ENCODE results near the gene ATP11A.

ATP11A gene

GRCh38 chr13:112896736-112897602 lies 207.1 kb downstream of the ATP11A start:
- DNase-seq, result no peak

DNA sequence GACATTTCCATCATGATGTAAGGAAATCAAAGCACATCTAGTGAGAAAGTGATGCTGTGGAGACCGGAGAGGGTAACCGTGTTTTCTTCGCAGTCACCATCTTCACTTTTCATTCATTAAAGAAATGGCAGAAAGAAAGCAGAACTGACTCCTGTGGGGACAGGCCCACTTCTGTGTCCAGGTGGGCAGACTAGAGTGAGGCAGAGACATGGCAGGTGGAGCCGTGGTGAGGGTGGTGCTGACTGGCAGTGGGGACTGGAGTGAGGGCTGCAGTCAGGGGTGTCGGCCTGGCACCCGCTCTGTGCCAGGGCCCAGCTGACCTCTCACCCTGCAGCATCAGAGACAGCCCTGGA lies 207.7 kb downstream of the ATP11A start:
- DNase-seq, result no peak

- DNase-seq, result no peak
Measured at GRCh38 chr13:112897956-112898620, 208.2 kb downstream of the ATP11A start.

DNA sequence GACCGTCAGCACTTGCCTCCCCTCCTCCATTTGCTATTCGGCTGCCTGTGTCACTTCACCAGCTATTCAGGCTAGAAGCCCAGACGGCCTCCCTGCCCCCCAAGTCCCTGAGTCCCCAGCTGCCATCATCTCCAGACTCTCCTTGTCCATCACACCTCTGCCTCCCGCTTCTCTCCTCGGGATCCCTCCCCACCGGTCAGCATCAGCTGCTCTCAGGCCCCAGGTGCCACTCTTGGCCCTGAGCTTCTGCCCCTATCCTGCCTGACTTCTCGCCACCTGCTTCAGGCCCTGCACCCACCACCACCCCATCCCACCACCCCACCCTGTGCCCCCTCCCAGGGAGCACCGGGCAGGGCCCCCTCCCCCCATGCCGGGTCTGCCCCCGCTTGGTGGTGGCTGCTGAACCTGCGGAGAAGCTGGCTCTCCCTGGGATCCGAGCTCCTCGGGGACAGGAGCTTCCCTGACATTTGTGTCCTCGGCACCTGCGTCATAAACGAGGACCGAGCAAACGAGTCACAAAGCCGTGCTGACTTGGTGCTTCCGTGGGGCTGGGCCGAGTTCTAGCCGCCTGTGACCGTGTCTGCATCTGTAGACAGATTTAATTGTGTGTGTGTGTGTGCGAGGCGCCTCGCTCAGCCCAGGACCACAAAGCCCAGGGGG lies 208.9 kb downstream of the ATP11A start:
- no peak for DNase-seq

DNA sequence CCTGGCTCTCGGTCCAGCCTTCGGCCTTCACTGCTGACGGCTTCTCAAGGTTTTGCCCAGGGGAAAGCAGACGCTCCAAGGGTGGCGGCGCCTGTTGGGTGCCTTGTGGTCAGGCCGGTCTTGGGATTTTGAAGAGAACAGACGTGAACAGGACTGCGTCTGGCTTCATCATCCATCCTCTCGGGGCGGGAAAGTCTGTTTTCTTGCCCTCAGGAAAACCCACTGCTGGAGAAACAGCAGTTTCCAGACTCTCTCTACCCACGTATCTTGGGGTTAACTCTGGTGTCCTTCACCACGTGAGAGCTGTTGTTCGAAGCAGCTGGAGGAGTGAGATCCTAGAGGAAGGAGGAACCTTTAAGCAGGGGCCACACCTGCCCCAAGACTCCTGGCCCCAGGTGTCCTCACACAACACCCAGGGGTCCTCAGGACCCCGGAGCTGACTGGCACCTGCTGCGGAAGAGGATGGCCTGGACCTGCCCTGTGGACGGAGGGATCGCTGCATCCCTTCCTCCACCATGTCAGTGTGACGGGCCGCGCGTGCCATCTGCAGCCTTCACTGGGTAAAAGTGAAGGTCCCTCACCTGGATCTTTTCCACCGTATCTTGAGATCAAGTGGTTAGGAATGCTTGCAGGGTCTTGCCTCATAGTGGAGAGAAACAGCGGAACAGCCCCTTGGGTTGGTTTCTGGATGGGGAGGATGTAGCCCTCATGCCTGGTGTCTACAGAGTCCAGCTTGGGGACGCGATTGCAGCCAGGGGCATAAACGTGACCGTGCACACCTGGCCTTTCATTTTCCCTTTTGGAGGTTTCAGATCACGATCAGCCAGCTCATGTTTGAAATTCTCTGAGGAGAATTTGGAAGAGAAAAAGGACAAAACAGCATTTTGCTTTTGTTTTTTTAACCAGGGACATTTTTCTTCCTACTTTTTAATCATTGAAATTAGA lies 209.7 kb downstream of the ATP11A start:
- DNase-seq, result no peak

DNA sequence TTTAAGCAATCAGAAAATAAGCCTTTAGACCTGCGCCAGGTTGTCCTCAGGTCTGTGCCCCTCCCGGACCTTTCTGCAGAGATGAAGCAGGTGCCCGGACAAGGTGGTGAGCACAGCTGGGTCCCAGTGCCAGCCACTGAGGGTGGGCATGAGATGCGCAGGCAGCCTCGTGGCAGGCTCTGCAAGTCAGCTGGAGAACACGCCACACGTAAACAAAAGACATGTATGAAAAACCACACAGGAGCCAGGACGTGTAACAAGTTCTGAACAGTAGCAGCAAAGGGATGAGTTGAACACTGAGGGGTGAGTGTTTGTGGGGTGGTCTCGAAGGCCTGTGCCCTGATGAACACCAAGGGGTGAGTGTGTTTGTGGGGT lies 210.4 kb downstream of the ATP11A start:
- no peak for DNase-seq

GRCh38 chr13:112900691-112901091 lies 210.9 kb downstream of the ATP11A start:
- no peak for DNase-seq

DNA sequence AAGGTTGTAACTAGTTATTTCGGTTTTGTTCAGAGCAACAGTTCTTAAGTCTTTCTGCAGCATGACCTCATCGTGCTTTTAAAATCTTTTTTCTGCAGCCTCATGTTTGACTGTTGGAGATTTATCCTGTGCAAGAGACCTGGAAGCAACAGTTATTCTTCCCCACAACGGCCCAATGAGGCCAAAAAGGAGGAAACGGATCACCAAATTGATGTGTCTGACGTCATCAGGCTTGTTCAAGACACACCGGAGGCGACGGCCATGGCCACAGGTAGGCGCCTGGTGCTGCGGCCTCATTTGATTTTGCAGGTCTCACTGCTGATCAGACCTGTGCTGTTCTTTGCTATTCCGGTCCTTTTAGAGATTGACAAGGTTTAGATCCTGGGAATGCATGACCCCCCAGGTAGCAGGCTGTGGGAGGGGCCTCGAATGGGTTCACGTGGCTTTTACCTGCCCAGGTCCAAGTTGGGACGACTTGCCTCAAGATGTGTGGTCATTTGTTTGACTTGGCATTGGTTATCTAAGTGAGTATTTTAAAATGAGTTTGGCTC lies 212.3 kb downstream of the ATP11A start:
- no peak for DNase-seq

DNA sequence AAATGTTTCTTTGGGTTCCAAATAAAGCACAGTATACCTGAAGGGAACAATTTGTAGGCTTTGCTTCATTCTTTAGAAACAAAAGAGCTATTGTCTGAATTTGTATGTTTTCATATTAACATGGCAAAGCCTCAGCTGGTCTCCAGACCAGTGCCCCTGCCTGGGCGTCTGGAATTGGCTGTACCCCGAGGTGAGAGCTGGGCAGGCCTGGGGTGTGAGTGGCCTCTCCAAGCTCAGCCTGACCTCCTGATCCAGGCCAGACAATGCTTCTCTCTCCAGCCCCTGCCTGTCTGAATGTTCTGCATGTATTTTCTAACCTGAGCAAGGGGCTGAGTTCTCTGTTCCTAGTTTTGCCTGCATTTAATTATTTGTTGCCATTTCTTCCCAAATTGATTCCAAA lies 212.8 kb downstream of the ATP11A start:
- DNase-seq, result no peak

DNA sequence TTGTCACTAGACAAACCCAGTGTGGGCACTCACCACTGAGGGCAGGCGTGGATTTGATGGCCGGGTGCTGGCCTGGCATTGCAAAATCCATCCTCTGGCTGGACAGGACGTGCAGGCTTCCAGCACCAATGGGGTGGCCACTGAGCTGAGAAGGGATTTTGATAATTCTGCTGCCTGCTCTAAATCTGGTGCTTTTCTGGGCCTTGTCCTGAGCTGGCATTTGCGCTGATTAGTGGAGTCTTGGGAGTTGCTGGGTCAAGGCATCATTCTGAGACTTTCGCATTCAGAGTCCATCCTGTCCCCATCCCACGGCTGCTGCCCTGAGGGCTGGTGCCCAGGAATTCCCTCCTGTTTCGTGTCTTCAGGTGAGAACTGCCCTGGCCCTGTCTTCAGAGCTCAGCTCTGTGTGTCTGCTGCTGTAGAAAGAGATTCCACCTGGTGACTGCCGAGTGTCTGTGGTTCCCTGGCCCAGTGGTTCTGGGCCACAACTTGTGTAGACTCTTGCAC lies 213.3 kb downstream of the ATP11A start:
- DNase-seq, result no peak

- no peak for DNase-seq
Measured at GRCh38 chr13:112903606-112904195, 213.9 kb downstream of the ATP11A start.

- no peak for DNase-seq
Measured at GRCh38 chr13:112904436-112904960, 214.7 kb downstream of the ATP11A start.

GRCh38 chr13:112905086-112905485 lies 215.2 kb downstream of the ATP11A start:
- DNase-seq, result no peak

DNA sequence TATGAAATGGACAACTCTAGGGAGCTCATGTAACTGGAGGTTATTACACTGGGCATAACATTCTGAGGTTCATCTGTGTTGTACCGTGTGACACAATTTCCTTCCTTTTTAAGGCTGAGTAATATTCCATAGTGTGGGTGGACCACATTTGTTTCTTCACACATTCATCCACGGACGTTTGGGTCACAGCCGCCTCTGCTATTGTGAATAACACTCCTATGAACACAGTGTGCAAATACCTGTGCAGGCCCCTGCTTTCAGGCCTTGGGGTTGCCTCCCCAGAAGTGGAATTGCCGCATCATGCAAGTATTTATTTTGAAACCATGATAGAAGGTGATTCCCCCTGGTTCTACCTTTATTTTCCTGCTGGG lies 215.8 kb downstream of the ATP11A start:
- no peak for DNase-seq

- DNase-seq, result no peak
Measured at GRCh38 chr13:112905990-112906641, 216.3 kb downstream of the ATP11A start.

GRCh38 chr13:112907286-112907685 lies 217.4 kb downstream of the ATP11A start:
- no peak for DNase-seq

- no peak for DNase-seq
Measured at GRCh38 chr13:112907871-112908331, 218.1 kb downstream of the ATP11A start.

GRCh38 chr13:112908342-112908741 lies 218.5 kb downstream of the ATP11A start:
- no peak for DNase-seq

GRCh38 chr13:112910016-112910415 lies 220.2 kb downstream of the ATP11A start:
- DNase-seq, result peak; percentile 4

DNA sequence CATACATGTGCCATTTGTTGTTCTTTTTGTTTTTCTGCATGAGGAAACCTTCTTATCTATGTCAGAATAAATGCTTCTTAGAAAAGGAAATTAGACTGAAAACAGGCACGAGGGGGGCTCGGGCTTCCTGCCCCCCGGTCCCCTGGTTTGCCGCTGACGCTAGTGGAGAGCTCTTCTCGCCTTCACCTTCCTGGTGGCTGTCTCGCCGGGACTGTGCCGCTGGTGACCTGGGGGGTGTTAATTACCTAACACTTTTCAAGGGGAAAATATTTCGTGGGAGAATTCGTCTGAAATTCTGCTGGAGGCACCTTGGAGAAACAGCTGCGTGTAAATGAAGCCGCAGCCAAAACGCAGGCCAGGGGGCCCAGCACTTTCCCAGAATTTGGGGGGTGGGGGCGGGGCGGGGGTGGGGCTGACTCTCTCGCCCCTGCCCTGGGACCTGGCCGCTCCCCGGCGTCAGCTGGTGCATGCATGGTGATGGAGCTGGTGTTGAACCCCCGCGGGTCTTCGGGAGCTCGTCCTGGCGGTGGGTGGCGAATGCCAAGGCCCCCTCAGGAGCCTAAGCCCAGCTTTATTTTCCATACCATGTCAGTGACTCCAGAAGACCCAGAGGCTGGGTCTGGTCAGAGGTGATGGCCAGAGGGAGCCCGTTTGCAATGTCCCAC lies 220.9 kb downstream of the ATP11A start:
- DNase-seq, result no peak

Measured in fibroblast of skin of abdomen (primary cell).